Tibial nerve (tissue), 4 donors: ENCODE results near the gene RASGEF1B. TPM values are rescaled to one million over a fixed set of nuclear protein-coding genes. Genes with fewer than 3 reads are reported as not detected.

Source experiments
- DNase-seq, 2 donors: peaks; one replicate each; pipeline ENCODE4 v3.0.0-alpha.2; 2019; ENCODE audit warnings: low spot score in 2 of 2
- H3K27ac ChIP-seq, 4 donors: fragments of 200-600 bp; sonication (generic) in 3 of 4; one replicate each; pipeline ENCODE4 v1.5.1; 2017 to 2019; ENCODE audit warnings: mild to moderate bottlenecking in 1 of 4
- H3K27me3 ChIP-seq, 2 donors: fragments of 200-600 bp; sonication (generic) in 1 of 2; one replicate each; pipeline versions ENCODE4 v1.5.1 to v1.6.0; 2017 to 2019
- H3K36me3 ChIP-seq, 3 donors: fragments of 200-600 bp; sonication (generic); one replicate each; pipeline ENCODE4 v1.5.1; 2018 to 2019
- H3K4me1 ChIP-seq, 4 donors: fragments of 200-600 bp; sonication (generic) in 3 of 4; one replicate each; pipeline ENCODE4 v1.5.1; 2017 to 2019
- H3K4me3 ChIP-seq, 4 donors: fragments of 200-600 bp; sonication (generic) in 3 of 4; one replicate each; pipeline ENCODE4 v1.5.1; 2017 to 2019; ENCODE audit warnings: mild to moderate bottlenecking in 1 of 4, moderate library complexity in 1 of 4
- H3K9me3 ChIP-seq, 4 donors: fragments of 200-600 bp; sonication (generic) in 3 of 4; one replicate each; pipeline ENCODE4 v1.5.1; 2017 to 2019
- EP300 ChIP-seq, 2 donors: sonication (generic); formaldehyde crosslinking; IDR thresholded peaks; one replicate each; pipeline ENCODE4 v1.6.1; 2017; ENCODE audit warnings: antibody characterized with exemption in 2 of 2, mild to moderate bottlenecking in 1 of 2
- POLR2A ChIP-seq, 2 donors: fragments of 450-650 bp; IDR thresholded peaks; one replicate each; pipeline ENCODE4 v1.6.1; 2017; ENCODE audit warnings: antibody characterized with exemption in 2 of 2, mild to moderate bottlenecking in 2 of 2, moderate library complexity in 2 of 2
- WGBS, 2 donors: methylation state at CpG; one replicate each; pipeline ENCODE4 v1.1.5; 2018; 5-methylcytosine and 5-hydroxymethylcytosine counted together
- total RNA-seq, 4 donors: library from RNA; depleted of rRNA; stranded (reverse); fragments of >200 nt; gene quantifications; one replicate each; pipeline ENCODE4 v1.1.0, GENCODE V29; 2016
- TF ChIP-seq, protein P1 (sequence below), 5 experiments: fragments of 200-600 bp in 3 of 5; fragments of 450-650 bp in 2 of 5; sonication (generic) in 3 of 5; IDR thresholded peaks; one replicate each; pipeline ENCODE4 v1.5.1; 2016 to 2019; ENCODE audit warnings: antibody characterized with exemption in 5 of 5, mild to moderate bottlenecking in 3 of 5, moderate library complexity in 2 of 5

Gene RASGEF1B
- total RNA-seq, 4 donors from 2014 or later: 12.4 to 32.8 (median 15.0) TPM

DNA sequence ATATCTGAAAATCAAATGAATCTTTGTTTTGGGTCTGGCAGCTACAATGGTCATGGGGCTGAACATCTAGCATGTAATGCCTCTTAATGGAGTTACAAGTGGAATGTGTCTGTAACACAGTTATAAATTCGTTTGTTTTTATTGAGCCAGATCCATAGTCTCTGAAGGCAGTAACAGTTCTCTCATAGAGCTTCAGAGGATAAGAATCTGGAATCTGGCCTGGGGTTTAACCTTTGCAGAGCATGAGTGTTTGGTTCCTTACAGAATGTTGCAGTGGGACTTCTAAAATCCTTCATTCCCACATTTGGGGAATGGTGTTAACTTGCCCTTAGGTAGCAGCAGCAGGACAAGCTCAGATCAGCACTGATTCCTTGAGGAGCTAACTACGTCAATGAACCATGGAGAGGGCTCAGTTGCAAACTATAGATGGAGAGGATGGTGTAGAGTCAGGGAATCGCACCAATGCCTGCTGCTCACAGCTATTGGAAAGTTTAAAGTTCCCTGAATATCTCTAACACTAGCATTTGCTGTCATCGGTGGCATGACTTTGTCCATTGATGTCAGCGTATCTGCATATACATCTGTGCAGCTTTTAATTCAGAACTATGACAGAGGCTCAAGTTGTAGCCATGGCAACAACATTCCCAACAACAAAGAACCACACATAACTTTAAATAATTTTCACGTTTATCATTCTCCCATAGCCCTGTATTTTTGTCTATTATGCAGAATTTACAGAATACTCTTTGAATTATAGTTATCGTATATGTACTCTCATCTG is 72.2 kb downstream of the RASGEF1B start:
- no peak overlapping the region for H3K27ac ChIP-seq
- DNase-seq: no peak
- H3K4me3 ChIP-seq: no peak overlapping the region
- 35 to 45% methylated on average over 7 of the region's 7 CpGs for WGBS, 2 donors
- H3K4me1 ChIP-seq: no peaks in the 10 kb centered on the region
- H3K27me3 ChIP-seq: no peaks in the 10 kb centered on the region
- no peaks in the 10 kb centered on the region for H3K9me3 ChIP-seq
- TF ChIP-seq EP300 (IDR thresholded peaks at IDR 0.05) (no peak), POLR2A (IDR thresholded peaks at IDR 0.05) (no peak)
- TF ChIP-seq, protein P1, sequence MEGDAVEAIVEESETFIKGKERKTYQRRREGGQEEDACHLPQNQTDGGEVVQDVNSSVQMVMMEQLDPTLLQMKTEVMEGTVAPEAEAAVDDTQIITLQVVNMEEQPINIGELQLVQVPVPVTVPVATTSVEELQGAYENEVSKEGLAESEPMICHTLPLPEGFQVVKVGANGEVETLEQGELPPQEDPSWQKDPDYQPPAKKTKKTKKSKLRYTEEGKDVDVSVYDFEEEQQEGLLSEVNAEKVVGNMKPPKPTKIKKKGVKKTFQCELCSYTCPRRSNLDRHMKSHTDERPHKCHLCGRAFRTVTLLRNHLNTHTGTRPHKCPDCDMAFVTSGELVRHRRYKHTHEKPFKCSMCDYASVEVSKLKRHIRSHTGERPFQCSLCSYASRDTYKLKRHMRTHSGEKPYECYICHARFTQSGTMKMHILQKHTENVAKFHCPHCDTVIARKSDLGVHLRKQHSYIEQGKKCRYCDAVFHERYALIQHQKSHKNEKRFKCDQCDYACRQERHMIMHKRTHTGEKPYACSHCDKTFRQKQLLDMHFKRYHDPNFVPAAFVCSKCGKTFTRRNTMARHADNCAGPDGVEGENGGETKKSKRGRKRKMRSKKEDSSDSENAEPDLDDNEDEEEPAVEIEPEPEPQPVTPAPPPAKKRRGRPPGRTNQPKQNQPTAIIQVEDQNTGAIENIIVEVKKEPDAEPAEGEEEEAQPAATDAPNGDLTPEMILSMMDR (IDR thresholded peaks at IDR 0.05): no peak
- H3K36me3 ChIP-seq: no peaks in the 10 kb centered on the region

DNA sequence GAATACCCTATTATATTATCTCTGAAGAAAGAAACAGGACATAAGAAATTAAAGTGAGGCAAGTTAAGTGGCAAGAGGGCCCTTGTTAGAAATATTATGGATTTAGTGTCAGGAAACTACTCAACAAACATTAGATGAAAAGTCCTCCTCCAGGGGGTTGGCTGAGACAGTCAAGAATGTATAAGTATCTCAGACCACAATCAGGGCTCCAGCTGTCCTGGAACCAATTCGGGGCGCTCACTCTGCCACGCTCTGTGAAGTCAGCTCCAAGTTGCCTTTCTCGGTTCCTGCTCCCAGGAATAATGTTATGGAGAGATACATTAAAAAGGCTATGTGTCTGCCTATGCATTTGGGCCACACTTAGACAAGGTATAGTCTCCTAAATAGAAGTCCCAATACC is 73.3 kb downstream of the RASGEF1B start:
- 91 to 97% methylated on average over 4 of the region's 4 CpGs for WGBS, 2 donors
- no peak for DNase-seq
- TF ChIP-seq POLR2A (IDR thresholded peaks at IDR 0.05): no peak
- TF ChIP-seq, protein P1 (IDR thresholded peaks at IDR 0.05): no peak
- TF ChIP-seq EP300 (IDR thresholded peaks at IDR 0.05): no peak
- H3K9me3 ChIP-seq: no peaks in the 10 kb centered on the region
- no peaks in the 10 kb centered on the region for H3K27me3 ChIP-seq
- no peaks in the 10 kb centered on the region for H3K4me1 ChIP-seq
- no peak overlapping the region for H3K4me3 ChIP-seq
- H3K27ac ChIP-seq: no peak overlapping the region
- H3K36me3 ChIP-seq: no peaks in the 10 kb centered on the region

DNA sequence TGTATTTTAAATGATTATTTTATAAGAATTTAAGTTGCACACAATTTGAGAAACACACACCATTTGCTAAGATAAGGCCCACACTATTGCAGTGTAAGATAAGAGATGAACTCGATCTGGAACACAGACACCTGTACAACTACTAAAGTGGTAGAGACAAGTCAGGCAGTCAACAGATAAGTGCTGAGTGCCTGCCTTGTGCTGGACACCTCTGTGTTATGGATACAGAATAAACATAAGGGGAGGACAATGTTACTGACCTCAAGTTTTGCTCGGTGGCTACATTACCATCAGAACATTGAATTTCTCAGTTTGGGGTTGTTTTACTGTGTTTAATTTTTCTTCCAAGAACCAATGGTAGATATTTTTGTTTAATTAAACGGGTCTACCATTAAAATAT is 74.1 kb downstream of the RASGEF1B start:
- 89 to 92% methylated on average over 3 of the region's 3 CpGs for WGBS, 2 donors
- Histone ChIP-seq H3K4me1 (no peaks in the 10 kb centered on the region), H3K9me3 (no peaks in the 10 kb centered on the region), H3K36me3 (no peaks in the 10 kb centered on the region), H3K4me3 (no peak overlapping the region), H3K27me3 (no peaks in the 10 kb centered on the region), H3K27ac (no peak overlapping the region)
- DNase-seq: no peak
- TF ChIP-seq, protein P1 (IDR thresholded peaks at IDR 0.05): no peak
- TF ChIP-seq POLR2A (IDR thresholded peaks at IDR 0.05) (no peak), EP300 (IDR thresholded peaks at IDR 0.05) (no peak)

DNA sequence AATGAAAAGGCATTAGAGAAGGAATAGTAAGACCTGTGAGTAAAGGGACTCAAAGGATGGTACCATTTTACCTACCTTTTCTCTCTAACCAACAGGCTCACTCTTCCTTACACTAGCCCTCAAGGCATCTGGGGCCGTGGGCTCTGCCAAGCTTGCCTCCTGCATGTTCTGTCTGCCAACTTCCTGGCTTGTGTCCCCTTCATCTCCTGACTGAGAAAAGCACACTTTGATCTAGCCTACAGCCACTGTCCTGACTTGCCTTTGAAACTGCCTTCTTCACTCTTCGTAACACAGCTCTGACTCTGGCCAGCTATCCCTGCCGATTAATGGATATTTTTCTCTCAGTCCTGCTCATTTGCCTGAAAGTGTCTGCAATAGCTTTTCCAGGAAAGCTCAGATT is 76.5 kb downstream of the RASGEF1B start:
- no peak for DNase-seq
- 89 to 92% methylated on average over 3 of the region's 3 CpGs for WGBS, 2 donors
- TF ChIP-seq, protein P1 (IDR thresholded peaks at IDR 0.05): no peak
- TF ChIP-seq EP300 (IDR thresholded peaks at IDR 0.05): no peak
- no peak for TF ChIP-seq POLR2A (IDR thresholded peaks at IDR 0.05)

DNA sequence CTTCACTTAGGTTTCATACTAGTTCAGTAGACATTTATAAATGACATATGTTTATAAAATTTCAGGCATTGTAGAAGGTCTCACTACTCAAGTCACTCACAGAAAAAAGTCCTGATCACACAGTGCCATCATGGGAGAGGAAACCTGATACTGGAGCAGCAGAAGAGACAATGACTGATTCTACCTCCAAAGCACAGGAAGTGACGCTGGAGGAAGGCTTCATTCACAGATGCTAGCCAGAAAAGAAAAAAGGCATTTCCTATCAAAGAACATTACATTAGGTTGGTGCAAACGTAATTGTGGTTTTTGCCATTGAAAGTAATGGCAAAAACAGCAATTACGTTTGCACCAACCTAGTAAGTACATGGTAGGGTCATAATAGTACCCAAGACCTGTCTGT is 79.5 kb downstream of the RASGEF1B start:
- no peak overlapping the region for H3K4me3 ChIP-seq
- WGBS, 2 donors: 65 to 68% methylated on average over 3 of the region's 3 CpGs
- TF ChIP-seq EP300 (IDR thresholded peaks at IDR 0.05): no peak
- TF ChIP-seq, protein P1 (IDR thresholded peaks at IDR 0.05): no peak
- TF ChIP-seq POLR2A (IDR thresholded peaks at IDR 0.05): no peak

More for the DNA sequence above, 76.5 kb downstream of the RASGEF1B start:
- H3K27ac ChIP-seq: no peak overlapping the region
- no peaks in the 10 kb centered on the region for H3K27me3 ChIP-seq
- no peaks in the 10 kb centered on the region for H3K36me3 ChIP-seq
- no peaks in the 10 kb centered on the region for H3K4me1 ChIP-seq
- H3K9me3 ChIP-seq: no peaks in the 10 kb centered on the region
- H3K4me3 ChIP-seq: no peak overlapping the region

More for the DNA sequence above, 79.5 kb downstream of the RASGEF1B start:
- Histone ChIP-seq H3K27ac (no peak overlapping the region), H3K27me3 (no peaks in the 10 kb centered on the region), H3K36me3 (no peaks in the 10 kb centered on the region), H3K4me1 (no peaks in the 10 kb centered on the region), H3K9me3 (peaks cover 0 to 7% (median 0%) of the 10 kb centered on the region in 4 donors)
- no peak for DNase-seq
